NCI-H1092 (cell line): ENCODE data around the gene UQCR11.

ENCODE experiments used
- DNase-seq: peaks from one replicate; lab custom pipeline; 2025; lab: John Stamatoyannopoulos, UW

UQCR11 gene

GRCh38 chr19:1590641-1591397, 14.4 kb downstream of the UQCR11 start:
- DNase-seq = no peak

GRCh38 chr19:1587872-1588271, 17.4 kb downstream of the UQCR11 start:
- DNase-seq = no peak

GRCh38 chr19:1585243-1585580, 20.1 kb downstream of the UQCR11 start:
- no peak for DNase-seq

- no peak for DNase-seq
Measured at GRCh38 chr19:1584500-1585242, 20.6 kb downstream of the UQCR11 start.

GRCh38 chr19:1582201-1582600, 23.1 kb downstream of the UQCR11 start:
- DNase-seq = no peak

- DNase-seq = no peak
Measured at GRCh38 chr19:1580957-1581356, 24.3 kb downstream of the UQCR11 start.

GRCh38 chr19:1580382-1580781, 24.9 kb downstream of the UQCR11 start:
- no peak for DNase-seq

GRCh38 chr19:1579222-1579621, 26.0 kb downstream of the UQCR11 start:
- DNase-seq = no peak

GRCh38 chr19:1577929-1578618, 27.2 kb downstream of the UQCR11 start:
- no peak for DNase-seq

GRCh38 chr19:1577090-1577928, 28.0 kb downstream of the UQCR11 start:
- DNase-seq = peak; percentile 75

- DNase-seq = no peak
Measured at GRCh38 chr19:1576242-1577089, 28.8 kb downstream of the UQCR11 start.

- DNase-seq = no peak
Measured at GRCh38 chr19:1575323-1576241, 29.7 kb downstream of the UQCR11 start.

GRCh38 chr19:1574354-1575136, 30.7 kb downstream of the UQCR11 start:
- no peak for DNase-seq

- no peak for DNase-seq
Measured at GRCh38 chr19:1572795-1573194, 32.5 kb downstream of the UQCR11 start.

GRCh38 chr19:1571358-1571757, 33.9 kb downstream of the UQCR11 start:
- DNase-seq = no peak

- no peak for DNase-seq
Measured at GRCh38 chr19:1570836-1571235, 34.4 kb downstream of the UQCR11 start.

GRCh38 chr19:1569997-1570396, 35.3 kb downstream of the UQCR11 start:
- no peak for DNase-seq

- peak; percentile 56 for DNase-seq
Measured at GRCh38 chr19:1568320-1569019, 36.8 kb downstream of the UQCR11 start, which contains the start of gene MEX3D. Gene MEX3D, minus strand, starts transcription at chr19:1568325. Its CDS starts 267 bp downstream, at chr19:1568058.

GRCh38 chr19:1567848-1568227, 37.4 kb downstream of the UQCR11 start:
- no peak for DNase-seq
